Heart right ventricle (tissue), 16 donors: ENCODE results near the gene RBMS3. TPM values are rescaled to one million over a fixed set of nuclear protein-coding genes. Genes with fewer than 3 reads are reported as not detected.
A peak's percentile ranks its signal among the peaks of the same experiment; 100 is the strongest.

Experiments used
- ATAC-seq, 8 donors: fragments of 200-7000 bp; cut with Tn5 transposase; one replicate each; pipeline ENCODE4 v1.9.1; 2020; ENCODE audit warnings: mild to moderate bottlenecking in 8 of 8, moderate library complexity in 8 of 8, moderate number of reproducible peaks in 1 of 8
- DNase-seq, 2 donors: peaks; one replicate each; pipeline ENCODE4 v3.0.0-alpha.2; 2020
- H3K27ac ChIP-seq, 10 donors: fragments of 200-600 bp; sonication (generic) in 2 of 10; one replicate each; pipeline versions ENCODE4 v1.5.0 to v1.8.0; 2020 to 2022; ENCODE audit warnings: mild to moderate bottlenecking in 3 of 10
- H3K27me3 ChIP-seq, 7 donors: fragments of 200-600 bp; one replicate each; pipeline ENCODE4 v1.8.0; 2021 to 2022; ENCODE audit warnings: mild to moderate bottlenecking in 2 of 7
- H3K36me3 ChIP-seq, 9 donors: fragments of 200-600 bp; sonication (generic) in 1 of 9; one replicate each; pipeline versions ENCODE4 v1.5.0 to v1.8.0; 2020 to 2022; ENCODE audit warnings: mild to moderate bottlenecking in 2 of 9
- H3K4me1 ChIP-seq, 9 donors: fragments of 200-600 bp; sonication (generic) in 1 of 9; one replicate each; pipeline versions ENCODE4 v1.5.0 to v1.8.0; 2020 to 2022; ENCODE audit warnings: mild to moderate bottlenecking in 4 of 9
- H3K4me3 ChIP-seq, 10 donors: fragments of 200-600 bp; sonication (generic) in 2 of 10; one replicate each; pipeline versions ENCODE4 v1.5.0 to v1.8.0; 2020 to 2022; ENCODE audit warnings: mild to moderate bottlenecking in 7 of 10, moderate library complexity in 2 of 10
- H3K9me3 ChIP-seq, 11 donors: fragments of 200-600 bp in 10 of 11; sonication (generic) in 2 of 11; one replicate each; pipeline versions ENCODE4 v1.5.0 to v1.8.0; 2013 to 2022; ENCODE audit warnings: mild to moderate bottlenecking in 2 of 11, control low read depth in 1 of 11, moderate library complexity in 1 of 11
- WGBS, 2 donors: extraction: QIAGEN DNeasy Blood & Tissue Kit; methylation state at CpG; one replicate each; pipeline ENCODE4 v1.1.7; 2013; ENCODE audit warnings: inconsistent platforms in 1 of 2; 5-methylcytosine and 5-hydroxymethylcytosine counted together
- intact Hi-C, 10 donors: fragments of 100-400 bp; cut with DNase I; formaldehyde crosslinking; loops; one replicate each; pipeline versions ENCODE4 v1.11.1 to v1.14.2; 2022
- polyA plus RNA-seq, 2 donors: library from polyadenylated mRNA; stranded (reverse); fragments of 200-250 nt; gene quantifications; one replicate each; pipeline ENCODE4 v1.2.3, GENCODE V29; 2013
- total RNA-seq, 10 donors: library from RNA; stranded (reverse); fragmentation: NEBNext Ultra II Directional in 3 of 10; extraction: Animal tissue kit (Norgen Biotek cat#: 25700) in 3 of 10; gene quantifications; one replicate each; pipeline versions ENCODE4 v1.2.1 to v1.2.4, GENCODE V29; 2021 to 2023
- TF ChIP-seq, protein P1 (sequence below), 9 donors: fragments of 200-600 bp; sonication (generic) in 2 of 9; IDR thresholded peaks; one replicate each; pipeline versions ENCODE4 v1.5.0 to v1.8.0; 2021 to 2022; ENCODE audit warnings: antibody characterized with exemption in 9 of 9, mild to moderate bottlenecking in 5 of 9, moderate library complexity in 1 of 9
- donor health status: Arrhythmogenic right ventricular cardiomyopathy.
- donor health status: ischemic (EF 13 %, LVEDD 7.1; RV severe dilation, severe dysfunction).
- donor health status: healthy with polysubstance abuse.
- donor health status: DM: no; HTN: yes; CAD: no.
- donor health status: DM: no; HTN: no; CAD: no.
- donor health status: ischemic (EF 25% LVEDD 6.9; RV normal size, moderate dysfunction).
- donor health status: ischemic (EF 25% LVEDD 5.7; RV mildly dilated, moderate dysfunction).
- donor health status: healthy.
- donor health status: DM: yes; HTN: yes; CAD: no.
- donor health status: Ischemic cardiomyopathy.
- donor health status: ischemic (EF 35%, LVEDD 5.7; RV mildly dilated, moderate dysfunction).
- donor health status: nonischemic (EF 11% LVEDD 7.7; RV severe dilation, severe dysfunction).
- donor health status: DM: yes; HTN: yes; CAD: no.
- donor health status: PGD.
- donor health status: ischemic (EF 29% LVEDD 5.4; RV normal size, mild dysfunction).
- donor health status: nonischemic (EF 23%, LVEDD 6.1; RV moderate dilation, normal function).

The RBMS3 gene
- total and polyA plus RNA-seq, 12 donors: 3.2 to 41.1 (median 26.4) TPM

GRCh38 chr3:29240248-29240647, 40.6 kb upstream of the RBMS3 start:
- DNase-seq (no peak), ATAC-seq (no peak)
- Histone ChIP-seq H3K27me3 (no peaks in the 10 kb centered on the region), H3K27ac (peak overlapping the region in 1 of 10 donors; percentile 41), H3K4me1 (peaks cover 0 to 30% (median 0%) of the 10 kb centered on the region in 9 donors), H3K9me3 (peaks cover 0 to 11% (median 0%) of the 10 kb centered on the region in 11 donors), H3K36me3 (no peaks in the 10 kb centered on the region), H3K4me3 (no peak overlapping the region)
- TF ChIP-seq, protein P1, sequence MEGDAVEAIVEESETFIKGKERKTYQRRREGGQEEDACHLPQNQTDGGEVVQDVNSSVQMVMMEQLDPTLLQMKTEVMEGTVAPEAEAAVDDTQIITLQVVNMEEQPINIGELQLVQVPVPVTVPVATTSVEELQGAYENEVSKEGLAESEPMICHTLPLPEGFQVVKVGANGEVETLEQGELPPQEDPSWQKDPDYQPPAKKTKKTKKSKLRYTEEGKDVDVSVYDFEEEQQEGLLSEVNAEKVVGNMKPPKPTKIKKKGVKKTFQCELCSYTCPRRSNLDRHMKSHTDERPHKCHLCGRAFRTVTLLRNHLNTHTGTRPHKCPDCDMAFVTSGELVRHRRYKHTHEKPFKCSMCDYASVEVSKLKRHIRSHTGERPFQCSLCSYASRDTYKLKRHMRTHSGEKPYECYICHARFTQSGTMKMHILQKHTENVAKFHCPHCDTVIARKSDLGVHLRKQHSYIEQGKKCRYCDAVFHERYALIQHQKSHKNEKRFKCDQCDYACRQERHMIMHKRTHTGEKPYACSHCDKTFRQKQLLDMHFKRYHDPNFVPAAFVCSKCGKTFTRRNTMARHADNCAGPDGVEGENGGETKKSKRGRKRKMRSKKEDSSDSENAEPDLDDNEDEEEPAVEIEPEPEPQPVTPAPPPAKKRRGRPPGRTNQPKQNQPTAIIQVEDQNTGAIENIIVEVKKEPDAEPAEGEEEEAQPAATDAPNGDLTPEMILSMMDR (IDR thresholded peaks at IDR 0.05): no peak
- intact Hi-C loops: no loop called here

DNA sequence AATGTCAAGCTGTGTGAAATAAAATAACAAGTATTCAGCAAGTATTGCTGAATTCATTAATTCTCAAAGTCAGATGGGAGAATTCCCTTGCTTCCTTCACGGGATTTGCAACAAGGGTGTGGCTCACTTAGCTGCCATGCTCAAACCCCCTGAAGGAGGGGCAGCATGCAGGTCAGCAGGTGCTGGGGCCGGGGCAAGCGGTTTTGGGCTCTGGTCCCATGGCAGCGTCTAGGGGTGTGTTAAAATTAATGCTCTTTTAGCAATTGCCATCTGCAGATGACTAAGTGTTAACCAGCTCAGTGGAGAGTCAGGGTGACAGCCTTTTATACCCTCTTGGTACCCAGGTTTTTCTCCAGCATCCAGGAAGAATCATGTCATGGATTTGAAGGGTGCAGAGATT, 40.0 kb upstream of the RBMS3 start:
- DNase-seq (no peak), ATAC-seq (no peak)
- WGBS, 2 donors: 93 to 99% methylated on average over 4 of the region's 4 CpGs
- Histone ChIP-seq H3K27me3 (no peaks in the 10 kb centered on the region), H3K27ac (no peak overlapping the region), H3K4me3 (no peak overlapping the region), H3K9me3 (peaks cover 0 to 11% (median 0%) of the 10 kb centered on the region in 11 donors), H3K36me3 (no peaks in the 10 kb centered on the region), H3K4me1 (peaks cover 0 to 30% (median 0%) of the 10 kb centered on the region in 9 donors)
- TF ChIP-seq, protein P1 (IDR thresholded peaks at IDR 0.05): no peak
- intact Hi-C loops: no loop called here

DNA sequence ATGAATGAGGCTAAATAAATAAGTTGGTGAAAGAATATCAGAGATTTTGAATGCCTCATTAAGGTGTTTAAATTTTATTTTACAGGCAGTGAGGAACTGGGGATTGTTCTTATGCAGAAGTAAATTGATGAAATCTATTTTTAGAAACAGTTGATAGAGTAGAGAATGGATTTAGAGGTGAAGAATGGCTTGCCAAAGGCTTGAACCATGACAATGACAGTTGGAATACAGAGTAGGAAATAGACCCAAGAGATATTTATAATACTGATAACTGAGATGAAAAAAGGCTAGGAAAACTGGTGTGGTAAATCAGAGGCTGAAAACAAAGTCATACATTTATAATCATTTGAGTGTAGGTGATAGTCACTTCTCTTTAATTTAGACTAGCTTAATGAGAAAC, 39.0 kb upstream of the RBMS3 start:
- TF ChIP-seq, protein P1 (IDR thresholded peaks at IDR 0.05): no peak
- intact Hi-C loops: no loop called here
- Histone ChIP-seq H3K36me3 (no peaks in the 10 kb centered on the region), H3K4me1 (peaks cover 0 to 30% (median 0%) of the 10 kb centered on the region in 9 donors), H3K27me3 (no peaks in the 10 kb centered on the region), H3K27ac (peak overlapping the region in 1 of 10 donors; percentile 16), H3K4me3 (no peak overlapping the region), H3K9me3 (peaks cover 0 to 11% (median 0%) of the 10 kb centered on the region in 11 donors)
- DNase-seq (no peak), ATAC-seq (peak in 1 of 8 donors; percentile 44)

DNA sequence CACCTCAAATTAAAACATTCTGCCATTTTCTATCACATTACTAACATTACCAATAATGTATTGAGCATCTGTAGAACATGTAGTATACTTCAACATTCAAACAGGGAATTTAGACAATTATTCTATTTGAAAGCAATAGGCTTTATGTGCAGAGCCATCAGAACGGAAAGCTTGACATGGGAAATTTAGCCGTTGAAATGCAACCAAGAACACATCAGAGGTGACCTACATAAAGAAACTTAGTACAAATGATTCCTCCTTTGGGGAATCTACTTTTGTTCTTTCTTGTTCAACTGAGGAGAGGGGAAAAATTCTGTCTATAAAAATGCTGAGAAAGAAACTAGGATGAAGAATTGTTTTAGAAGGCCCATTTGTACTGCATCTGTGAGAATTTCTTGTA, 38.6 kb upstream of the RBMS3 start:
- H3K36me3 ChIP-seq: no peaks in the 10 kb centered on the region
- peaks cover 0 to 30% (median 0%) of the 10 kb centered on the region in 9 donors for H3K4me1 ChIP-seq
- TF ChIP-seq, protein P1 (IDR thresholded peaks at IDR 0.05): no peak
- DNase-seq (no peak), ATAC-seq (no peak)
- intact Hi-C loops: no loop called here
- H3K27ac ChIP-seq: peak overlapping the region in 1 of 10 donors; percentile 16
- H3K9me3 ChIP-seq: peaks cover 0 to 11% (median 0%) of the 10 kb centered on the region in 11 donors
- H3K4me3 ChIP-seq: no peak overlapping the region
- no peaks in the 10 kb centered on the region for H3K27me3 ChIP-seq
- WGBS, 2 donors: 78 to 85% methylated on average over 2 of the region's 2 CpGs
